ENCODE measurements around the gene CKAP2L. TPM values are rescaled to one million over a fixed set of nuclear protein-coding genes. Genes with fewer than 3 reads are reported as not detected.

The CKAP2L gene
- total and polyA plus RNA-seq, 9 of the 15 experiments (the other 6 are each of a cell fraction or from before 2014, with no cell fraction given): 10.4 to 21.9 (median 14.2) TPM

DNA sequence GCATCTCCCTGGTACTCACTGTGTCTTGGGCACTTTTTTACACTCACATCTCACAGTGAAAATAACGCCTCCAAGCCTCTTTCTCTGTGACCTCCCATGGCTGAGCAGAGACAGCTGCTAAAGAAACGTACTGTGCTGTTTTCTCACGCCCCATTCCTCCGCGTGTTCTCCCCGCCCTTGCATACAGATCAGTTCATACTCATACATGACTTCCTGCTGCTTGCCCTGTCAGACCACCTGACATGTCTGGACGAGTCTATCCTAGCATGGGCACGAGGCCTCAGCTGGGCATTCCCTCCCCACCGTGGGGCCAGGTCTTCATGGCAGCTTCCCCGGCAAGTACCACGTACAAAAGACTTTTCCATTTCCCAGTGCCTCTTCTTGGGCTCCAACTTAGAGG is 41.1 kb upstream of the CKAP2L start:
- H3K27me3 ChIP-seq (ENCODE audit: control insufficient read depth in 2 of 2, insufficient read depth in 2 of 2, low read length in 2 of 2): no peaks in the 10 kb centered on the region
- BruUV-seq (replicated peaks): no TSS peak
- no peak overlapping the region for H3K4me2 ChIP-seq (ENCODE audit: insufficient read depth, low read length)
- no peaks in the 10 kb centered on the region for H3K9me3 ChIP-seq (replicated peaks; ENCODE audit: control insufficient read depth, insufficient read depth, low read depth, low read length)
- H3K9me1 ChIP-seq (ENCODE audit: control insufficient read depth, insufficient read depth, low read length): no peaks in the 10 kb centered on the region
- in situ Hi-C loops (cut with MboI) (no loop called here), intact Hi-C loops (cut with micrococcal nuclease) (no loop called here)
- ATAC-seq (peak; percentile 23; the same call in 2 of the 3 replicates), DNase-seq (ENCODE audit: extremely low read depth in 1 of 4, low spot score in 3 of 4) (no peak), FAIRE-seq (no peak)
- CTCF ChIA-PET (ENCODE audit: low intra/inter-chr PET ratio): no interaction called here
- WGBS (ENCODE audit: insufficient coverage, low coverage, missing lambda C conversion rate): 68% methylated on average over 11 of the region's 11 CpGs
- peaks cover 0 to 7% of the 10 kb centered on the region in 2 experiments; a peak in 2 of 5 replicates for H3K4me1 ChIP-seq (replicated peaks in 1 of 2; ENCODE audit: control insufficient read depth in 2 of 2, insufficient read depth in 2 of 2, low read length in 2 of 2)
- no peak overlapping the region for H3K27ac ChIP-seq (ENCODE audit: extremely low read depth, low read depth, low read length)
- no peaks in the 10 kb centered on the region for H3K79me2 ChIP-seq (ENCODE audit: control insufficient read depth, insufficient read depth, low read length)
- H3K36me3 ChIP-seq (ENCODE audit: control insufficient read depth, insufficient read depth, low read length): no peaks in the 10 kb centered on the region
- H2AFZ ChIP-seq (ENCODE audit: low read depth, low read length): peak overlapping the region; percentile 7; the same call in 1 of the 2 replicates
- peak overlapping the region in 1 of 2 experiments; percentile 20; a peak in 1 of 4 replicates for H3K9ac ChIP-seq (ENCODE audit: insufficient read depth in 1 of 2, low read depth in 2 of 2, low read length in 2 of 2)
- TF ChIP-seq, protein P1, sequence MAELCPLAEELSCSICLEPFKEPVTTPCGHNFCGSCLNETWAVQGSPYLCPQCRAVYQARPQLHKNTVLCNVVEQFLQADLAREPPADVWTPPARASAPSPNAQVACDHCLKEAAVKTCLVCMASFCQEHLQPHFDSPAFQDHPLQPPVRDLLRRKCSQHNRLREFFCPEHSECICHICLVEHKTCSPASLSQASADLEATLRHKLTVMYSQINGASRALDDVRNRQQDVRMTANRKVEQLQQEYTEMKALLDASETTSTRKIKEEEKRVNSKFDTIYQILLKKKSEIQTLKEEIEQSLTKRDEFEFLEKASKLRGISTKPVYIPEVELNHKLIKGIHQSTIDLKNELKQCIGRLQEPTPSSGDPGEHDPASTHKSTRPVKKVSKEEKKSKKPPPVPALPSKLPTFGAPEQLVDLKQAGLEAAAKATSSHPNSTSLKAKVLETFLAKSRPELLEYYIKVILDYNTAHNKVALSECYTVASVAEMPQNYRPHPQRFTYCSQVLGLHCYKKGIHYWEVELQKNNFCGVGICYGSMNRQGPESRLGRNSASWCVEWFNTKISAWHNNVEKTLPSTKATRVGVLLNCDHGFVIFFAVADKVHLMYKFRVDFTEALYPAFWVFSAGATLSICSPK (IDR thresholded peaks at IDR 0.05; ENCODE audit: borderline replicate concordance): no peak
- TF ChIP-seq POLR2AphosphoS2 (IDR thresholded peaks at IDR 0.05; ENCODE audit: low read length) (no peak), LCOR (CRISPR knock-in tag; IDR thresholded peaks at IDR 0.05) (no peak), ZNF431 (CRISPR knock-in tag; IDR thresholded peaks at IDR 0.05) (no peak), PHF8 (IDR thresholded peaks at IDR 0.05; ENCODE audit: borderline replicate concordance, low read length) (no peak), NR2F6 (CRISPR knock-in tag; IDR thresholded peaks at IDR 0.05) (no peak), NR2C1 (IDR thresholded peaks at IDR 0.05) (no peak), NR2C1 (tag; IDR thresholded peaks at IDR 0.05) (no peak), CBX3 (IDR thresholded peaks at IDR 0.05; ENCODE audit: borderline replicate concordance in 1 of 2, low read length in 2 of 2) (no peak), ATF1 (CRISPR knock-in tag; IDR thresholded peaks at IDR 0.05) (no peak), ATF1 (tag; IDR thresholded peaks at IDR 0.05) (no peak), ZNF780A (CRISPR knock-in tag; IDR thresholded peaks at IDR 0.05) (no peak), BRD4 (IDR thresholded peaks at IDR 0.05) (no peak)
- POLR2A ChIA-PET: interaction anchor here (0.5 to 2.3 kb wide), 3 partner anchors 12 to 150 kb away, joined by 3 to 7 read pairs (median 4); no protein-coding TSS in a partner anchor
- H4K20me1 ChIP-seq (replicated peaks; ENCODE audit: control insufficient read depth, insufficient read depth, low read length): no peaks in the 10 kb centered on the region
- H3K4me3 ChIP-seq: no peak overlapping the region
